Measurements from ENCODE around the gene GXYLT1.

The GXYLT1 gene

GRCh38 chr12:42182394-42182793, 37.7 kb upstream of the GXYLT1 start:
- DNase-seq (ENCODE audit: low read depth) = no peak
- no peak overlapping the region for H3K4me3 ChIP-seq (ENCODE audit: low read length)
- TF ChIP-seq CTCF (conservative IDR thresholded peaks at IDR 0.05; ENCODE audit: low read depth, low read length) = no peak

GRCh38 chr12:42180990-42181596, 36.4 kb upstream of the GXYLT1 start:
- TF ChIP-seq CTCF (conservative IDR thresholded peaks at IDR 0.05; ENCODE audit: low read depth, low read length) = no peak
- no peak overlapping the region for H3K4me3 ChIP-seq (ENCODE audit: low read length)
- no peak for DNase-seq (ENCODE audit: low read depth)

GRCh38 chr12:42178101-42178500, 33.4 kb upstream of the GXYLT1 start:
- TF ChIP-seq CTCF (conservative IDR thresholded peaks at IDR 0.05; ENCODE audit: low read depth, low read length) = no peak
- DNase-seq (ENCODE audit: low read depth) = no peak
- H3K4me3 ChIP-seq (ENCODE audit: low read length) = no peak overlapping the region

GRCh38 chr12:42174978-42175377, 30.3 kb upstream of the GXYLT1 start:
- no peak for TF ChIP-seq CTCF (conservative IDR thresholded peaks at IDR 0.05; ENCODE audit: low read depth, low read length)
- no peak for DNase-seq (ENCODE audit: low read depth)

GRCh38 chr12:42173961-42174521, 29.4 kb upstream of the GXYLT1 start:
- DNase-seq (ENCODE audit: low read depth) = no peak
- no peak overlapping the region for H3K4me3 ChIP-seq (ENCODE audit: low read length)
- no peak for TF ChIP-seq CTCF (conservative IDR thresholded peaks at IDR 0.05; ENCODE audit: low read depth, low read length)

More at GRCh38 chr12:42174978-42175377, 30.3 kb upstream of the GXYLT1 start:
- no peak overlapping the region for H3K4me3 ChIP-seq (ENCODE audit: low read length)

GRCh38 chr12:42172441-42173210, 28.0 kb upstream of the GXYLT1 start:
- no peak for TF ChIP-seq CTCF (conservative IDR thresholded peaks at IDR 0.05; ENCODE audit: low read depth, low read length)
- no peak for DNase-seq (ENCODE audit: low read depth)

More at GRCh38 chr12:42172441-42173210, 28.0 kb upstream of the GXYLT1 start:
- no peak overlapping the region for H3K4me3 ChIP-seq (ENCODE audit: low read length)
